Neural crest cell (in vitro differentiated cells): Measurements from ENCODE around the gene BMPR1A. TPM values are rescaled to one million over a fixed set of nuclear protein-coding genes. Genes with fewer than 3 reads are reported as not detected.
A peak's percentile ranks its signal among the peaks of the same experiment; 100 is the strongest.

ENCODE experiments used
- DNase-seq: peaks from one replicate; pipeline ENCODE4 v3.0.0; 2021; ENCODE audit warnings: low read depth, mixed read lengths, low spot score
- H3K27ac Mint-ChIP-seq: one replicate; pipeline ENCODE4 v1.8.0; 2021; ENCODE audit warnings: mild to moderate bottlenecking, mixed read lengths; ENCODE audit not compliant: unreplicated experiment
- H3K27me3 Mint-ChIP-seq: 2 replicates; pipeline ENCODE4 v1.8.0; 2021; ENCODE audit warnings: low read depth, mild to moderate bottlenecking, mixed read lengths
- H3K36me3 Mint-ChIP-seq: 2 replicates; pipeline ENCODE4 v1.8.0; 2021; ENCODE audit warnings: low read depth, mild to moderate bottlenecking, mixed read lengths
- H3K4me1 Mint-ChIP-seq: 2 replicates; pipeline ENCODE4 v1.8.0; 2021; ENCODE audit warnings: mixed read lengths
- H3K4me3 Mint-ChIP-seq: one replicate; pipeline ENCODE4 v1.8.0; 2021; ENCODE audit warnings: mild to moderate bottlenecking, mixed read lengths
- H3K9me3 Mint-ChIP-seq: 2 replicates; pipeline ENCODE4 v1.8.0; 2021; ENCODE audit warnings: mixed read lengths
- CTCF ChIP-seq: fragments of 200-600 bp; sonication (generic); conservative IDR thresholded peaks from 2 replicates; pipeline ENCODE4 v1.5.0; 2021; ENCODE audit warnings: antibody characterized with exemption, mild to moderate bottlenecking
- total RNA-seq: library from RNA; stranded (reverse); gene quantifications from 2 replicates; pipeline ENCODE4 v1.2.1, GENCODE V29; 2021

The BMPR1A gene
- total RNA-seq, 1 donor from 2014 or later: 78.6 TPM

GRCh38 chr10:86969421-86970041 lies 213.1 kb downstream of the BMPR1A start:
- peaks cover 20% of the 10 kb centered on the region for H3K27me3 Mint-ChIP-seq
- no peak overlapping the region for H3K27ac Mint-ChIP-seq
- peak overlapping the region; percentile 49 for H3K4me3 Mint-ChIP-seq
- TF ChIP-seq CTCF: no peak
- H3K4me1 Mint-ChIP-seq: peaks cover 34% of the 10 kb centered on the region
- no peaks in the 10 kb centered on the region for H3K9me3 Mint-ChIP-seq
- DNase-seq: no peak
- no peaks in the 10 kb centered on the region for H3K36me3 Mint-ChIP-seq

GRCh38 chr10:86970162-86970981 lies 214.0 kb downstream of the BMPR1A start:
- TF ChIP-seq CTCF: no peak
- DNase-seq: no peak
- no peaks in the 10 kb centered on the region for H3K9me3 Mint-ChIP-seq
- peaks cover 31% of the 10 kb centered on the region for H3K4me1 Mint-ChIP-seq
- no peaks in the 10 kb centered on the region for H3K36me3 Mint-ChIP-seq
- peak overlapping the region; percentile 90 for H3K4me3 Mint-ChIP-seq
- H3K27ac Mint-ChIP-seq: peak overlapping the region; percentile 86
- H3K27me3 Mint-ChIP-seq: peaks cover 20% of the 10 kb centered on the region

- no peak for TF ChIP-seq CTCF
- Mint-ChIP-seq H3K9me3 (no peaks in the 10 kb centered on the region), H3K4me3 (peak overlapping the region; percentile 90), H3K4me1 (peaks cover 26% of the 10 kb centered on the region), H3K27ac (peak overlapping the region; percentile 86), H3K36me3 (no peaks in the 10 kb centered on the region), H3K27me3 (peaks cover 20% of the 10 kb centered on the region)
- no peak for DNase-seq
Observed at GRCh38 chr10:86970982-86971231, 214.5 kb downstream of the BMPR1A start.

GRCh38 chr10:86971232-86971991 lies 215.0 kb downstream of the BMPR1A start:
- H3K9me3 Mint-ChIP-seq: no peaks in the 10 kb centered on the region
- H3K4me1 Mint-ChIP-seq: peaks cover 22% of the 10 kb centered on the region
- peak overlapping the region; percentile 92 for H3K4me3 Mint-ChIP-seq
- peak; percentile 34 for TF ChIP-seq CTCF
- H3K27ac Mint-ChIP-seq: peak overlapping the region; percentile 27
- DNase-seq: peak; percentile 53
- H3K27me3 Mint-ChIP-seq: peaks cover 20% of the 10 kb centered on the region
- no peaks in the 10 kb centered on the region for H3K36me3 Mint-ChIP-seq

GRCh38 chr10:86972613-86973380 lies 216.4 kb downstream of the BMPR1A start:
- DNase-seq: no peak
- H3K27me3 Mint-ChIP-seq: peaks cover 20% of the 10 kb centered on the region
- TF ChIP-seq CTCF: no peak
- no peaks in the 10 kb centered on the region for H3K36me3 Mint-ChIP-seq
- H3K9me3 Mint-ChIP-seq: no peaks in the 10 kb centered on the region
- peaks cover 18% of the 10 kb centered on the region for H3K4me1 Mint-ChIP-seq
- no peak overlapping the region for H3K27ac Mint-ChIP-seq
- peak overlapping the region; percentile 56 for H3K4me3 Mint-ChIP-seq
